ENCODE measurements around the gene ZFPM1.
A peak's percentile ranks its signal among the peaks of the same experiment; 100 is the strongest.
"Not testable (repeated sequence)": the region's sequence is repeated elsewhere in the genome, so short reads cannot be mapped to it uniquely, and the experiment has no call there.

The ZFPM1 gene

DNA sequence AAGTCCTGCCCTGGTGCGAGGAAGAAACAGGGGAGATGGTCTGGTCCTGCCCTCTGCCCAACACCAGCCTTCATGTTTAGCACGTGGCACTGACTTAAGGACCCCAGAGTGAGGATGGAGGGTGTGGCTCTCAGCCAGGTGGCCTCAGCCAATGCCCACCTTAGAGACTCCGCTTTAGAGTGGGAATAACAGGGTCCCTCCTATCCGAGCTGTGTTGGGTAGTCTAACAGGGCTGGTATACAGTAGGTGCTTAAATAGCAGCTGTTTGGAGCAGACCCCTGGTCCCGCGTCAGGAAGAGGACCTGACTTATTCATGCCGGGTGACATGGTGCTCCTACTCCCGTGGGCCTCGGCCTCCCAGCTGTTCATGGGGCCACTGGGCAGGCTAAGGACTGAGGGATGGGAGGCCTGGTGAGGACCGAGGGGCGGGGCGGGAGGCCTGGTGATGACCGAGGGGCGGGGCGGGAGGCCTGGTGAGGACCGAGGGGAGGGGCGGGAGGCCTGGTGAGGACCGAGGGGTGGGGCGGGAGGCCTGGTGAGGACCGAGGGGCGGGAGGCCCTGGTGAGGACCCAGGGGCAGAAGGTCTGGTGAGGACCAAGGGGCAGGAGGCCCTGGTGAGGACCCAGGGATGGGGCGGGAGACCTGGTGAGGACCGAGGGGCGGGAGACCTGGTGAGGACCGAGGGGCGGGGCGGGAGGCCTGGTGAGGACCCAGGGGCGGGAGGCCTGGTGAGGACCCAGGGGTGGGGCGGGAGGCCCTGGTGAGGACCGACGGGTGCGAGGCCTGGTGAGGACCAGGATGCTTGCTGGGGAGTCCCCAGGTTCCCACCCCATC lies 7.6 kb downstream of the ZFPM1 start:
- ATAC-seq, result no peak
- peaks cover 81% of the 10 kb centered on the region for H3K4me1 Mint-ChIP-seq
- peak overlapping the region; percentile 88 for H3K27ac Mint-ChIP-seq

DNA sequence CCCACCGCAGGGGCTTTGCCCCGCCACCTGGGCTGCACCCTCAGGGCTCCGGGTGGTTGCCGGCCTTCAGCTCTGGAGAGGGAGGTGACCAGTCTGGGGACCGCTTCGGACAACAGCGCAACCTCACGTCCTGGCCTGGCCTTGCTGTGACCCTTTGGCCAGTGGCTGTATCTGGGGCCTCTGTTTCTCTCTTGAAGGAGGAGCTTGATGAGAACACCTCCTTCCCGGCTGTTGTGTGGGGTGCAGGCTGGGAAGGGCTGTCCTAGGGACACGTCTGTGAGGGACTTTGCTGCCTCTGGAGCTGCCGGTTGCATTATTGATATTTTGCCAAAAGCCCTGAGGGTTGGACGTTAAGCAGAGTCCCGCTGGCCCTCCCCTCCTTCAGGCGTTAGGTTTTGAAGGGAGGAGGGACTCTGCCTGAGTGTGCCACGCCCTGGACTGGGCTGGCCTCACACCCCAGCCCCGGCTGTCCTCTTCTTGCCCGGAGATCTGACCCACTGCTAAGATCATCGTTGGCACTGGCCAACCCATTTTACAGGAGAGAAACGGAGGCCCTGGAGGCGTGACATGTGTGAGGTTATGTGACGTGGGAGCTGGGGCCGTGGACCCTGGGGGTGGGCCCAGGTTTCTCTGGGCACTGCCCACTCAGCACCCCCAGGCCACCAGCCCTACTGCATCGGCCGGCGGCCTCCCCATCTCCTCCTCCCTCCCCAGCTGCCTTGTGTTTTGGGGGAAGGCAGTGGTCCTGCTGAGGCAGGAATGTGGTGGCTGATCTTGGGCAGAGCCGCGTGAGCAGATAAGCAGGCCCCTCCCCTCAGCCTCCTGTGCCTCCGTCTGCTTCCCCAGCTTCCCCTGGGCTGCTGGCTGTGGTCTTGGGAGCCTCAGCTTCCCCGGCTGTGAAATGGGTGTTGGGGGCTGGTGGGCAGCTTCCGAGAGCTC lies 8.5 kb downstream of the ZFPM1 start:
- ATAC-seq (no peak), DNase-seq (ENCODE audit: low spot score in 2 of 2) (no peak)
- H3K4me1 Mint-ChIP-seq, result peaks cover 83% of the 10 kb centered on the region
- peaks cover 12% of the 10 kb centered on the region for H3K36me3 Mint-ChIP-seq
- no peaks in the 10 kb centered on the region for H3K9me3 Mint-ChIP-seq
- H3K4me3 Mint-ChIP-seq, result no peak overlapping the region
- peak overlapping the region; percentile 75 for H3K27ac Mint-ChIP-seq

More for the DNA sequence above, 7.6 kb downstream of the ZFPM1 start:
- Mint-ChIP-seq H3K4me3 (no peak overlapping the region), H3K9me3 (no peaks in the 10 kb centered on the region), H3K36me3 (peaks cover 18% of the 10 kb centered on the region)
- DNase-seq (ENCODE audit: low spot score in 2 of 2), result no peak

DNA sequence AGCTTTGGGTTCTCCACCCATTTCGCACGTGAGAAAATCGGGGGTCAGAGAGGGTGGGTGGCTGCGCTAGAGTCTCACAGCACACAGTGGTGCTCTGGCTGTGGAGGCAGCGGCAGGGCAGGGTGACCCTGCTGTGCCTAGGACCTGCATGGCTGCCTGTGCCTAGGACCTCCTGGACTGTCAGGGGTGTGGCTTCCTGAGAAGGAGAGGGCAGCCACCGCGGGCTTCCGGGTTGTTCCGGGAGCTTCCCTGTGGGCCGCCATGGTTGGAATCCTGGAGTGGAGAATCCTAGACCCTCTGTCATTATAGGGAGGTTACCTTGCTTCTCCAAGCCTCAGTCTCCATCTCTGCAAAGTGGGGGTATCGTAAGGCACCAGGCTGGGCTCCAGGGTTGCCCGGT lies 9.3 kb downstream of the ZFPM1 start:
- peak overlapping the region; percentile 79 for H3K27ac Mint-ChIP-seq
- no peak for DNase-seq (ENCODE audit: low spot score in 2 of 2)
- H3K36me3 Mint-ChIP-seq, result peaks cover 10% of the 10 kb centered on the region
- peaks cover 80% of the 10 kb centered on the region for H3K4me1 Mint-ChIP-seq
- no peak for ATAC-seq
- no peak overlapping the region for H3K4me3 Mint-ChIP-seq
- H3K9me3 Mint-ChIP-seq, result no peaks in the 10 kb centered on the region

DNA sequence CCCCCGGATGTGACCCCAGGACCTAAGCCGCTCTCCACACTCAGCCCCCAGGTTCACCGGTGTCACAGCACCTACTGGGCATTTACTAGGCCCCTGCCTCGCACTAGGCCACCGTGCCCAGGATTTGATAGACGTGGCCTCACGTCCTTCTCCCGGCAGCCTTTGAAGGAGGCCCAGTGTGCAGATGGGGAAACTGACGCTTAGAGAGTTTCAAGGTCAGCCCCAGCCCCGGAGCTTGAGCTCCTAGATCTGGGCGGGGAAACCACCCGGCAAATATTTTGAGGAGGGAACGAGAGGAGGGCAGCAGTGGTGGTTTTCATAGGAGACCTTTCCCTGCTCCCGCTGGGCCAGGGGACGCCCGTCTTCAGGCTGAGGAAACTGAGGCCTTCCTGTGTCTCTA lies 10.3 kb downstream of the ZFPM1 start:
- Mint-ChIP-seq H3K36me3 (peaks cover 4% of the 10 kb centered on the region), H3K9me3 (no peaks in the 10 kb centered on the region), H3K27ac (peak overlapping the region; percentile 79), H3K4me3 (no peak overlapping the region), H3K4me1 (peaks cover 75% of the 10 kb centered on the region)
- DNase-seq (ENCODE audit: low spot score in 2 of 2) (no peak), ATAC-seq (no peak)

DNA sequence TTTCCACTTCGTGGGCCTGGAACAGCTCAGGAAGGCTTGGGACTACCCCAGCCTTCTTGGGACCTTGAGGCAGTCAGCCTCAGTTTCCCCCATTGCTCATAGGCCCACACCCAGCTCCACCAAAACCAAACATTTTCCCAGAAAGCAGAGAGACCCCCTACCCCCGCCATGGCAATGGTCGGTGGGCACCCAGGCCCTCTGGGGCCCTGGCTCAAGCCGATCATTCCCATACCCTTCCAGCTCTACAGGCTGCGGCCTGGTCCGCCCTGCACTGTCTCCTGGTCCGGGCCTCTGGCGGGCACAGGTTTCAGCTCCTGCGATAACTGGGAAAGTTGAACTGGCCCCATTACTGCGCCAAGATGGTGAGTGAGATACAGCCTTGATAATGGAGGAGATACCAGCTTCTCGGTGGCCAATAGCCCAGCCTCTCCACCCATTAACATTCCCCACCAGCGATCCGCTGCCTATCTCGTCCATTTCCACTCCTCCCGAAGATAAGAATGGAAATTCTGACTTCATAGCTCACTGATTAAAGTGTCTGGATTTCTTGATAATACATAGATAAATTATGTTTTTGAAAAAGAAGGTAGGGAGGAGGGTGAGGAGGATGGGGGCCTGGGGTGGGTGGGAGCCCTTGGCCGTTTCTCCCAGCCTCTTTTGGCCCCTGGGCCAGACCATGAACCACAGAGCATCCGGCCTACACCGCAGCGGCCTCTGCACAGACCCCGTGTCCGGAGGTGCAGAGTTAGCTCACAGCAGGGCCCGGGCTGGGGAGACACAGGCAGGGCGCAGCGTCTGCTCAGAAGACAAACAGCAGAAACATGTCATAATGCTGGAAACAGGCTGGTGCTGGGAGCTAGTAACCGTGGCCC lies 11.6 kb downstream of the ZFPM1 start:
- no peak for ATAC-seq
- Mint-ChIP-seq H3K9me3 (no peaks in the 10 kb centered on the region), H3K27ac (peak overlapping the region; percentile 65), H3K4me1 (peaks cover 71% of the 10 kb centered on the region), H3K4me3 (no peak overlapping the region), H3K36me3 (peaks cover 4% of the 10 kb centered on the region)
- no peak for DNase-seq (ENCODE audit: low spot score in 2 of 2)

DNA sequence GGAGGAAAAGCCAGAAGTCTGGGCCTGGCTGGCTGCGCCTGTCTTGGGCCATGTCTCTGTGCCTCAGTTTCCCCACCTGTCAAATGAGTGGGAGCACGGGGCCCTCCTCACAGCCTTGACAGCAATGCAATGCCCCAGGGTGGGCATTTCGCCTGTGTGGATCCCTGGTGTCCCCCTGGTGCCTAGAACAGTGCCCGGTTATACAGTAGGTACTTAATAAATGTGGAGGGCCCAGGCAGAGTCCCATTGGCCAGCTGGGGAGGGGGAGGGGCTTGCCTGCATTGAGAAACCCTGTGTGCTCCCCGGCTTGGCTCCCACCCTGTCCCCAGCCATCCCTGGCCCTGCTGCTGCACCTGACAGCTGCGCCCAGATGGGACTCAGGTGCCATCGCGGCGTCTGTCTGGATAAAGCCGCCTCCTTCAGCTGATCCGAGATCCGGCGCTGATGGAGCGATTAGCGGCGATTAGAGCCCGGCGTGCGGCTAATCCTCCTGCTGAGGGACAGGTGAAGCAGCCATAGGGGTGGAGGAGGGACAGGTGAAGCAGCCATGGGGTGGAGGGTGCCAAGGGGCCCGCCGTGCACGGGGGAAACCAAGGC lies 12.4 kb downstream of the ZFPM1 start:
- DNase-seq (ENCODE audit: low spot score in 2 of 2) (no peak), ATAC-seq (no peak)
- Mint-ChIP-seq H3K36me3 (peaks cover 9% of the 10 kb centered on the region), H3K9me3 (no peaks in the 10 kb centered on the region), H3K4me3 (no peak overlapping the region), H3K4me1 (peaks cover 71% of the 10 kb centered on the region), H3K27ac (no peak overlapping the region)

DNA sequence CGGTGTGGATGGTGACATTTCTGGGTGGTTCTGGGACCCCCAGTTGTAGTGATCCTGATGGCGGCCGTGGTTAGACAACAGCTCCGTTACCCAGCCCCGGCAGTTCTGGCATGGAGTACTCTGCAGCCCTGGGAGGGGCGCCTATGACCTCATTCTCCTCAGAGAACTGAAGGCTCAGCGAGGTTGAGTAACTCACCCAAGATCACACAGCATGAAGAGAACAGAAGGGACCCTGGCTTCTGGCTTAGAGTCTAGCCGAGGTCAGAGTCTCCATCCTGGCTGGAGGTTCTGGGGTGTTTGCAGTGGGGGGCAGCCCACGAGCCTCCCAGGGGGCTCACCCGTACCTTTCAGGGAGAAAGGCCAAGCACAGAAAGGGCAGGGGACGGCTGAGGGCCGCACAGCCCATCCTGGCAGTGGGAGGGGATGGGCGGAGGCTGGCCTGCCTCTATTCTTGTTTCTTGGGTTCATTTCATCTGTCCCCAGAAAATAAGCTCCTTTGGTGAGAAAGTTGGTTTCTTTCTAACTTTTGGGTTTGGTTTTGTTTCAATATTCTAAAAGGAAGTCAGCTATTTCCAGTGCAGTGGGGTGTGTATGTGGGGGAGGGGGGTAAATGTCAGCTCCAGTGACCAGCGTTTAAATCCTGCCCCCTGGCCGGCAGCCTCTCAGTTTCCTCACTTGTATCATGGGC lies 13.2 kb downstream of the ZFPM1 start:
- peaks cover 79% of the 10 kb centered on the region for H3K4me1 Mint-ChIP-seq
- H3K4me3 Mint-ChIP-seq, result no peak overlapping the region
- ATAC-seq (peak; percentile 12), DNase-seq (ENCODE audit: low spot score in 2 of 2) (no peak)
- peaks cover 9% of the 10 kb centered on the region for H3K36me3 Mint-ChIP-seq
- no peaks in the 10 kb centered on the region for H3K9me3 Mint-ChIP-seq
- H3K27ac Mint-ChIP-seq, result no peak overlapping the region

DNA sequence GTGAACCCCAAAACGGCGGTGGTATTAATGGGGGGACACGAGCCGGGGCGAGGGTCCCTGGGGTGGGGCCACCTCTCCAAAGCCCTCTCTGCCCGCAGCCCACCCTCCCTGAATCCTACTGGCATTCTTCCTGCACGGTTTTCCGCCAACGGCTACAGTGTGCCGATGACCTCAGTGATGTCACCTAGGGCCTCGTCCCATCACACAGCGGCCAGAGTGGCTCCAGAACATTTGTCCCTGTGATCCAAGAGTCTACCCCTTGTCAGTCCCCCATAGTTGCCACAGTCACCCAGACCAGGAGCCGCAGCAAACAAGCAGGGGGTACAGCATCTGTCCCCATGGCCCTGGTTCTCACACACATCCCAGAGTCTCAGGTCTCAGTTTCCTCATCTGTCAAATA lies 13.9 kb downstream of the ZFPM1 start:
- no peak for DNase-seq (ENCODE audit: low spot score in 2 of 2)
- peaks cover 9% of the 10 kb centered on the region for H3K36me3 Mint-ChIP-seq
- H3K27ac Mint-ChIP-seq, result no peak overlapping the region
- H3K9me3 Mint-ChIP-seq, result no peaks in the 10 kb centered on the region
- peaks cover 75% of the 10 kb centered on the region for H3K4me1 Mint-ChIP-seq
- no peak overlapping the region for H3K4me3 Mint-ChIP-seq
- no peak for ATAC-seq

DNA sequence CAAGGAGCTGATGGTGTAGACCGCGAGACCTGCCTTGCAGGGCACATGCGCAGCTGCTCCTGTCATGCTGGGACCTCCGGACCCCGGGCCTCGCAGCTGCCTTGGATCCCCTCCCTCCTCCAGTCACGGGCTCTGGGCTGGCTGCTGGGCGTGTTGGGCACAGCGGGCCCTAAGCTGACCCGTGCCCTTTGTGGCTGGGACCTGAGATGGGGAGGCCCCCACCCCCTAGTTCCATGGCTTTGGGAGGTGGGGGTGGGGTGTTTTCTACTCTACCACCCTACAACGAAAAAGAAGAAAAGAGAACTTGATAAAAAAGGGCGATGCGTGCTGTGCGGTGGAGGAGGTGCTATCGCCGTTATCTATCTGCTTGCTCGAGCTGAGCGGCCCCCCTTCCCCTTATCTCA lies 14.5 kb downstream of the ZFPM1 start:
- no peak for DNase-seq (ENCODE audit: low spot score in 2 of 2)
- Mint-ChIP-seq H3K4me3 (no peak overlapping the region), H3K9me3 (no peaks in the 10 kb centered on the region), H3K4me1 (peaks cover 76% of the 10 kb centered on the region), H3K36me3 (peaks cover 9% of the 10 kb centered on the region), H3K27ac (no peak overlapping the region)
- ATAC-seq, result no peak

DNA sequence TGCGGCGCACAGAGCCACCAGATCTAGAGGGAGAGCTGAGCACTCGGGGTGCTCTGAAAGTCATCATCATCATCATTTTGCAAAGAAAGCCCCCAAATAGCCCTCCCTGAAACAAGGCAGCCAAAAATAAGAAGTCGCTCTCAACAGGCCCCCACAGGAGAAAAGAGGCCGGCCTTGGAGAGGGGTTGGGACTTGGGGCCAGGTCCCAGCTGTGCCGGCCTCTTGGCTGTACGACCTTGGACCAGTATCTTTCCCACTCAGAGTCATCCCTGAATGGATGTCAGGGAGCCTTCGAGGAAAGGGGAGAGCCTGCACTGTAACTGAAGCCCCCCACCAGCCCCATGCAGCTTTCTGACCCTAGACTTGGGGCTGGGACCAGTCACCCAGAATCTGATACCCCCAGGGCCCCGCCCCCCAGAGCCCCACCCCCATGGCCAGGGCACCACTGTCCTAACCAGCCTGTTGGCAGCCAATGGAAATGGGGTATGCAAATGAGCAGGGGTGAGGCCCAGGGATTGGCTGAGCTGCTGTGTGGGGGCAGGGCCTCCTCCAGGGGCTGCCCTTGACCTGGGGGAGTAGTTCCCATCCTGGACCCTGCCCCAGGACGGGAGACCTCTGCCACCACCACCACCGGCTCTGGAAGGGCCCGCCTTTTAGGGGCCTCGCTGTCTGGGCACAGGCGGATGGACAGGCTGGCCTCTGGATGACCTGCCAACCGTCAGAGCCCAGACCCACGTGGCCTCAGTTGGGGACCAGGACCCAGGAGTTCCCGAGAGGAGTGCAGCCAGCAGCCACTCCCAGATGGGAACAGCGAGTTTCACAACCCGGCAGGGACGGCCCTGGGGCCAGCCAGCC lies 15.4 kb downstream of the ZFPM1 start:
- peaks cover 9% of the 10 kb centered on the region for H3K36me3 Mint-ChIP-seq
- no peaks in the 10 kb centered on the region for H3K9me3 Mint-ChIP-seq
- ATAC-seq, result peak; percentile 49
- no peak overlapping the region for H3K4me3 Mint-ChIP-seq
- DNase-seq (ENCODE audit: low spot score in 2 of 2), result no peak
- H3K4me1 Mint-ChIP-seq, result peaks cover 71% of the 10 kb centered on the region
- no peak overlapping the region for H3K27ac Mint-ChIP-seq

DNA sequence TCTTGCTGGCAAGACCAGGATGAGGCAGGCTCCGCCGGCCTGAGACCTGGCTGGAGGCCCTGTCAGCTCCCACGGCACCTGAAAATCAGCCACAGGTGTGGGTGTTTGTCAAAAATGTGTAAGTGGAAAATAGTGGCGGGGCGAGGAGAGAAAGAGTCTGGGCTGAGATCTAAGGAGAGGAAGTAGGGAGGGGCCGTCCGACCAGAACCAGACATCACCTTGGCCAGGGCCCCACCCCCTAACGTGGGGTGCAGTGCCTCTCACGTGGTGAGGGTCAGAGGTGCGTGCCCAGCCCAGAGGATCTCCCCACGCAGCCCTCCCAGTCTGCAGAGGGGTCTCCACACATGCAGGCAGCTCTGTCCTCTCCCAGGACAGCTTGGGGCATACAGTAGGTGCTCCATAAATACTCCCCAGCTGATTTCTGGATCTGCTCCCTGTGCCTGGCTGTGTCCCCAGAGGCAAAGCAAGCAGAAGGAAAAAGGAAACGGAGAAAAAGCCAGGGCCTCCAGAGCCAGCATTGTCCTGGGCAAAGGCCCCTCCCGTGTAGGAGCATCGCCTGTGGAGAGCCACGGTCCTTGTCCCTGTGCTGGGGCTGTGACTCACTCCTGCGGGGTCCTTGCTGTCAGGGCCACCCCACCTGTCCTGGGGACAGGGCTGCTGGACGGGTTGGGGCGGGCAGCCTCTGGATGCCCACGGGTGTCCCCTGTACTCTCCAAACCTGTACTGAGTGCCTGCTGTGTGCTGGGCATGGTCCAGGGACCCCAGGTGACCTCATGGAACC lies 16.7 kb downstream of the ZFPM1 start:
- Mint-ChIP-seq H3K9me3 (no peaks in the 10 kb centered on the region), H3K4me1 (peaks cover 64% of the 10 kb centered on the region), H3K4me3 (peak overlapping the region; percentile 30), H3K27ac (peak overlapping the region; percentile 84), H3K36me3 (peaks cover 13% of the 10 kb centered on the region)
- DNase-seq (ENCODE audit: low spot score in 2 of 2) (no peak), ATAC-seq (peak; percentile 44)

DNA sequence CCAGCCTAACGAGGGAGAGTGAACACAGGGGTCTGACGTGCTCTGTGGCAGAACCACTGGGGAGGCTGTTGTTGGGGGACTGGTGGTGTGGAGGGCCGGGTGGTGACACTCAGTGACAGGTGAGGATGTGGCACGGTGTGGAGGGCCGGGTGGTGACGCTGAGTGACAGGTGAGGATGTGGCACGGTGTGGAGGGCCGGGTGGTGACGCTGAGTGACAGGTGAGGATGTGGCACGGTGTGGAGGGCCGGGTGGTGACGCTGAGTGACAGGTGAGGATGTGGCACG lies 17.3 kb downstream of the ZFPM1 start:
- DNase-seq (ENCODE audit: low spot score in 2 of 2); H3K9me3 Mint-ChIP-seq: not testable (repeated sequence)
- peak; percentile 6 for ATAC-seq
- H3K4me1 Mint-ChIP-seq, result peaks cover 60% of the 10 kb centered on the region
- H3K36me3 Mint-ChIP-seq, result peaks cover 15% of the 10 kb centered on the region
- H3K4me3 Mint-ChIP-seq, result peak overlapping the region; percentile 30
- peak overlapping the region; percentile 84 for H3K27ac Mint-ChIP-seq

DNA sequence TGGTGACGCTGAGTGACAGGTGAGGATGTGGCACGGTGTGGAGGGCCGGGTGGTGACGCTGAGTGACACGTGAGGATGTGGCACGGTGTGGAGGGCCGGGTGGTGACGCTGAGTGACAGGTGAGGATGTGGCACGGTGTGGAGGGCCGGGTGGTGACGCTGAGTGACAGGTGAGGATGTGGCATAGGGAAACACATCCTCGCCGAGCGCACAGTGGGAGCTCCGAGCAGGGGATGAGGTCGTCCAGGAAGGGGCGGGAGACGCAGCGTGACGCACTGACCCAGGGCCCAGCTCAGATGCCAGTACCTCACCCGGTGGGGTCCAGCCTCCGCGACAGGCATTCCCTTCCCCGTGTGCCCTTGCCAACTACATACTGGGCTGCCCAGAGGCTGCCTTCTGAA lies 17.6 kb downstream of the ZFPM1 start:
- H3K9me3 Mint-ChIP-seq; ATAC-seq; DNase-seq (ENCODE audit: low spot score in 2 of 2); H3K4me3 Mint-ChIP-seq: not testable (repeated sequence)
- Mint-ChIP-seq H3K27ac (peak overlapping the region; percentile 84), H3K36me3 (peaks cover 14% of the 10 kb centered on the region), H3K4me1 (peaks cover 56% of the 10 kb centered on the region)
